ENCODE measurements around the gene ATP2B2.

Gene ATP2B2

GRCh38 chr3:10408680-10409079 is 96.7 kb downstream of the ATP2B2 start:
- no peak overlapping the region for H3K4me3 ChIP-seq (ENCODE audit: low read depth, low read length)
- no peak for DNase-seq (ENCODE audit: low read depth)
- TF ChIP-seq POLR2A (IDR thresholded peaks at IDR 0.05; ENCODE audit: extremely low read depth, insufficient read length) (no peak), MYC (IDR thresholded peaks at IDR 0.05; ENCODE audit: low read depth, low read length) (no peak), MAX (IDR thresholded peaks at IDR 0.05; ENCODE audit: low read depth, low read length) (no peak), CTCF (IDR thresholded peaks at IDR 0.05; ENCODE audit: low read depth, low read length) (no peak)

GRCh38 chr3:10407361-10407760 is 98.0 kb downstream of the ATP2B2 start:
- no peak overlapping the region for H3K4me3 ChIP-seq (ENCODE audit: low read depth, low read length)
- no peak for DNase-seq (ENCODE audit: low read depth)
- TF ChIP-seq CTCF (IDR thresholded peaks at IDR 0.05; ENCODE audit: low read depth, low read length), result no peak
- TF ChIP-seq POLR2A (IDR thresholded peaks at IDR 0.05; ENCODE audit: extremely low read depth, insufficient read length), result no peak
- TF ChIP-seq MAX (IDR thresholded peaks at IDR 0.05; ENCODE audit: low read depth, low read length), result no peak
- no peak for TF ChIP-seq MYC (IDR thresholded peaks at IDR 0.05; ENCODE audit: low read depth, low read length)

- no peak for DNase-seq (ENCODE audit: low read depth)
- TF ChIP-seq POLR2A (IDR thresholded peaks at IDR 0.05; ENCODE audit: extremely low read depth, insufficient read length) (no peak), MAX (IDR thresholded peaks at IDR 0.05; ENCODE audit: low read depth, low read length) (no peak), MYC (IDR thresholded peaks at IDR 0.05; ENCODE audit: low read depth, low read length) (no peak), CTCF (IDR thresholded peaks at IDR 0.05; ENCODE audit: low read depth, low read length) (no peak)
- no peak overlapping the region for H3K4me3 ChIP-seq (ENCODE audit: low read depth, low read length)
Observed at GRCh38 chr3:10406414-10406813, 99.0 kb downstream of the ATP2B2 start.

GRCh38 chr3:10405816-10406215 is 99.6 kb downstream of the ATP2B2 start:
- no peak for DNase-seq (ENCODE audit: low read depth)
- H3K4me3 ChIP-seq (ENCODE audit: low read depth, low read length), result no peak overlapping the region
- no peak for TF ChIP-seq POLR2A (IDR thresholded peaks at IDR 0.05; ENCODE audit: extremely low read depth, insufficient read length)
- no peak for TF ChIP-seq MYC (IDR thresholded peaks at IDR 0.05; ENCODE audit: low read depth, low read length)
- TF ChIP-seq CTCF (IDR thresholded peaks at IDR 0.05; ENCODE audit: low read depth, low read length), result no peak
- TF ChIP-seq MAX (IDR thresholded peaks at IDR 0.05; ENCODE audit: low read depth, low read length), result no peak

- TF ChIP-seq MAX (IDR thresholded peaks at IDR 0.05; ENCODE audit: low read depth, low read length) (no peak), POLR2A (IDR thresholded peaks at IDR 0.05; ENCODE audit: extremely low read depth, insufficient read length) (no peak), MYC (IDR thresholded peaks at IDR 0.05; ENCODE audit: low read depth, low read length) (no peak), CTCF (IDR thresholded peaks at IDR 0.05; ENCODE audit: low read depth, low read length) (no peak)
- DNase-seq (ENCODE audit: low read depth), result no peak
- H3K4me3 ChIP-seq (ENCODE audit: low read depth, low read length), result no peak overlapping the region
Observed at GRCh38 chr3:10404876-10405275, 100.5 kb downstream of the ATP2B2 start.

- no peak for TF ChIP-seq MYC (IDR thresholded peaks at IDR 0.05; ENCODE audit: low read depth, low read length)
- TF ChIP-seq MAX (IDR thresholded peaks at IDR 0.05; ENCODE audit: low read depth, low read length), result no peak
- no peak for TF ChIP-seq CTCF (IDR thresholded peaks at IDR 0.05; ENCODE audit: low read depth, low read length)
- TF ChIP-seq POLR2A (IDR thresholded peaks at IDR 0.05; ENCODE audit: extremely low read depth, insufficient read length), result no peak
- H3K4me3 ChIP-seq (ENCODE audit: low read depth, low read length), result no peak overlapping the region
- no peak for DNase-seq (ENCODE audit: low read depth)
Observed at GRCh38 chr3:10404377-10404776, 101.0 kb downstream of the ATP2B2 start.
